ENCODE measurements around the gene FUT7.

GRCh38 chr9:136988872-136989271 is 43.0 kb downstream of the FUT7 start:
- TF ChIP-seq GABPA (IDR thresholded peaks at IDR 0.05; ENCODE audit: borderline replicate concordance, insufficient read depth, low read length), result no peak
- TF ChIP-seq CTCF (IDR thresholded peaks at IDR 0.05; ENCODE audit: control extremely low read depth in 1 of 3, insufficient read depth in 1 of 3, low read depth in 1 of 3, low read length in 3 of 3), result no peak
- no peak for TF ChIP-seq RFX5 (IDR thresholded peaks at IDR 0.05; ENCODE audit: borderline replicate concordance, low read depth, low read length)
- no peak for TF ChIP-seq SP1 (IDR thresholded peaks at IDR 0.05; ENCODE audit: low read depth, low read length)
